Measurements from ENCODE around the gene L1CAM. TPM values are rescaled to one million over a fixed set of nuclear protein-coding genes. Genes with fewer than 3 reads are reported as not detected.

L1CAM gene
- total RNA-seq, 1 experiment from 2014 or later: 12.7 TPM

- H3K4me1 ChIP-seq: no peaks in the 10 kb centered on the region
- H3K4me3 ChIP-seq (ENCODE audit: low read depth, low read length): no peak overlapping the region
- H3K27ac Mint-ChIP-seq (ENCODE audit: unreplicated experiment): no peak overlapping the region
- H3K36me3 Mint-ChIP-seq (ENCODE audit: insufficient read depth, unreplicated experiment): no peaks in the 10 kb centered on the region
- BruUV-seq (replicated peaks): no TSS peak
- intact Hi-C loops (cut with micrococcal nuclease; ENCODE audit: unreplicated experiment): loop anchor here (10.0 kb wide), 1 partner anchor 74 kb away; no protein-coding TSS in a partner anchor
- POLR2A ChIA-PET: no interaction called here
- no peaks in the 10 kb centered on the region for H3K9me3 Mint-ChIP-seq (ENCODE audit: unreplicated experiment)
- H3K36me3 ChIP-seq (ENCODE audit: control insufficient read depth, insufficient read depth, low read length): no peaks in the 10 kb centered on the region
- no peaks in the 10 kb centered on the region for H3K27me3 ChIP-seq (replicated peaks; ENCODE audit: control insufficient read depth, insufficient read depth, low read length)
- no peaks in the 10 kb centered on the region for H3K4me1 Mint-ChIP-seq (ENCODE audit: low read depth, unreplicated experiment)
- DNase-seq: no peak
- TF ChIP-seq CTCF (IDR thresholded peaks at IDR 0.05; ENCODE audit: insufficient read depth in 1 of 2, low read depth in 1 of 2, low read length in 1 of 2, severe bottlenecking in 1 of 2, unreplicated experiment in 1 of 2): no peak
- H3K4me3 Mint-ChIP-seq (ENCODE audit: unreplicated experiment): no peak overlapping the region
- no peaks in the 10 kb centered on the region for H3K27me3 Mint-ChIP-seq (ENCODE audit: insufficient read depth, unreplicated experiment)
- no peaks in the 10 kb centered on the region for H3K9me3 ChIP-seq
- CTCF ChIA-PET: no interaction called here
These were observed 3.1 kb upstream of the L1CAM start for GRCh38 chrX:153889123-153889522.

GRCh38 chrX:153888344-153888743, 2.4 kb upstream of the L1CAM start:
- H3K27me3 Mint-ChIP-seq (ENCODE audit: insufficient read depth, unreplicated experiment): no peaks in the 10 kb centered on the region
- no peaks in the 10 kb centered on the region for H3K27me3 ChIP-seq (replicated peaks; ENCODE audit: control insufficient read depth, insufficient read depth, low read length)
- H3K4me1 Mint-ChIP-seq (ENCODE audit: low read depth, unreplicated experiment): no peaks in the 10 kb centered on the region
- no peaks in the 10 kb centered on the region for H3K9me3 Mint-ChIP-seq (ENCODE audit: unreplicated experiment)
- no peak for DNase-seq
- no peaks in the 10 kb centered on the region for H3K4me1 ChIP-seq
- no peak overlapping the region for H3K27ac Mint-ChIP-seq (ENCODE audit: unreplicated experiment)
- no peaks in the 10 kb centered on the region for H3K36me3 ChIP-seq (ENCODE audit: control insufficient read depth, insufficient read depth, low read length)
- BruUV-seq (replicated peaks): no TSS peak
- POLR2A ChIA-PET: no interaction called here
- intact Hi-C loops (cut with micrococcal nuclease; ENCODE audit: unreplicated experiment): loop anchor here (10.0 kb wide), 1 partner anchor 74 kb away; no protein-coding TSS in a partner anchor
- no peaks in the 10 kb centered on the region for H3K9me3 ChIP-seq
- TF ChIP-seq CTCF (IDR thresholded peaks at IDR 0.05; ENCODE audit: insufficient read depth in 1 of 2, low read depth in 1 of 2, low read length in 1 of 2, severe bottlenecking in 1 of 2, unreplicated experiment in 1 of 2): no peak
- CTCF ChIA-PET: no interaction called here
- no peak overlapping the region for H3K4me3 Mint-ChIP-seq (ENCODE audit: unreplicated experiment)
- no peak overlapping the region for H3K4me3 ChIP-seq (ENCODE audit: low read depth, low read length)
- no peaks in the 10 kb centered on the region for H3K36me3 Mint-ChIP-seq (ENCODE audit: insufficient read depth, unreplicated experiment)

GRCh38 chrX:153887385-153887784, 1.4 kb upstream of the L1CAM start:
- intact Hi-C loops (cut with micrococcal nuclease; ENCODE audit: unreplicated experiment): loop anchor here (10.0 kb wide), 1 partner anchor 73 kb away; no protein-coding TSS in a partner anchor
- H3K4me1 ChIP-seq: 0 out of 2 replicates have a peak, but pooled peaks cover 5% of the 10 kb centered on the region
- TF ChIP-seq CTCF (IDR thresholded peaks at IDR 0.05; ENCODE audit: insufficient read depth in 1 of 2, low read depth in 1 of 2, low read length in 1 of 2, severe bottlenecking in 1 of 2, unreplicated experiment in 1 of 2): no peak
- no peaks in the 10 kb centered on the region for H3K4me1 Mint-ChIP-seq (ENCODE audit: low read depth, unreplicated experiment)
- H3K27ac Mint-ChIP-seq (ENCODE audit: unreplicated experiment): no peak overlapping the region
- CTCF ChIA-PET: no interaction called here
- H3K27me3 ChIP-seq (replicated peaks; ENCODE audit: control insufficient read depth, insufficient read depth, low read length): no peaks in the 10 kb centered on the region
- no peaks in the 10 kb centered on the region for H3K9me3 ChIP-seq
- no peaks in the 10 kb centered on the region for H3K9me3 Mint-ChIP-seq (ENCODE audit: unreplicated experiment)
- no peaks in the 10 kb centered on the region for H3K36me3 Mint-ChIP-seq (ENCODE audit: insufficient read depth, unreplicated experiment)
- no peak for DNase-seq
- no peak overlapping the region for H3K4me3 ChIP-seq (ENCODE audit: low read depth, low read length)
- no peaks in the 10 kb centered on the region for H3K36me3 ChIP-seq (ENCODE audit: control insufficient read depth, insufficient read depth, low read length)
- POLR2A ChIA-PET: no interaction called here
- no peaks in the 10 kb centered on the region for H3K27me3 Mint-ChIP-seq (ENCODE audit: insufficient read depth, unreplicated experiment)
- H3K4me3 Mint-ChIP-seq (ENCODE audit: unreplicated experiment): no peak overlapping the region
- no TSS peak for BruUV-seq (replicated peaks)
